IMR-90 (cell line): Measurements from ENCODE around the gene PTPN4. TPM values are rescaled to one million over a fixed set of nuclear protein-coding genes. Genes with fewer than 3 reads are reported as not detected.

Source experiments
- ATAC-seq: fragments of 200-7000 bp; cut with Tn5 transposase; 2 replicates; pipeline ENCODE4 v1.9.1; 2020; ENCODE audit warnings: low read depth, mild to moderate bottlenecking, moderate library complexity
- BruUV-seq: library from RNA; stranded (reverse); fragments of 400-500 nt; replicated peaks from 2 replicates; lab custom pipeline; 2021; lab: Mats Ljungman, UMichigan
- CTCF ChIA-PET: fragments of 300-600 bp; formaldehyde crosslinking; extraction: SDS; loops from one replicate; lab custom pipeline; 2021; ENCODE audit warnings: antibody characterized with exemption; lab: Yijun Ruan, JAX
- POLR2A ChIA-PET: fragments of 300-600 bp; sonication (Branson Sonifier 250); formaldehyde crosslinking; loops from one replicate; lab custom pipeline; 2022; ENCODE audit warnings: antibody characterized with exemption; ENCODE audit not compliant: unreplicated experiment; lab: Charles Lee
- DNase-seq: peaks from one replicate; pipeline ENCODE4 v3.0.0; 2013
- H2AFZ ChIP-seq: replicated peaks from 2 replicates; pipeline ENCODE3; 2013; ENCODE audit warnings: low read length, mild to moderate bottlenecking; ENCODE audit not compliant: poor library complexity
- H2AK5ac ChIP-seq: 2 replicates; pipeline ENCODE4 v1.6.1; 2013; ENCODE audit warnings: low read depth, low read length, inconsistent platforms
- H2AK9ac ChIP-seq: replicated peaks from 2 replicates; pipeline ENCODE3; 2013; ENCODE audit warnings: mild to moderate bottlenecking, low read depth, low read length, moderate library complexity; ENCODE audit not compliant: poor library complexity
- H2BK120ac ChIP-seq: 2 replicates; pipeline ENCODE4 v1.6.1; 2013; ENCODE audit warnings: low read depth, low read length, inconsistent platforms
- H2BK15ac ChIP-seq: 3 replicates; pipeline ENCODE4 v1.6.1; 2013; ENCODE audit warnings: low read depth, low read length, inconsistent platforms
- H2BK20ac ChIP-seq: 2 replicates; pipeline ENCODE4 v1.6.1; 2013; ENCODE audit warnings: low read depth, mild to moderate bottlenecking, inconsistent platforms, low read length, moderate library complexity
- H2BK5ac ChIP-seq: 2 replicates; pipeline ENCODE4 v1.6.1; 2013; ENCODE audit warnings: mild to moderate bottlenecking, low read depth, low read length, inconsistent platforms; ENCODE audit not compliant: poor library complexity, severe bottlenecking
- H3K14ac ChIP-seq: replicated peaks from 2 replicates; pipeline ENCODE4 v1.6.1; 2013; ENCODE audit warnings: low read depth, low read length, inconsistent platforms
- H3K18ac ChIP-seq: 2 replicates; pipeline ENCODE4 v1.6.1; 2013; ENCODE audit warnings: low read depth, low read length, control low read depth
- H3K23ac ChIP-seq: 2 replicates; pipeline ENCODE4 v1.6.1; 2013; ENCODE audit warnings: low read depth, low read length, inconsistent platforms
- H3K27ac ChIP-seq: 2 replicates; pipeline ENCODE4 v1.5.1; 2013; ENCODE audit warnings: mild to moderate bottlenecking, control low read depth, low read length; ENCODE audit not compliant: insufficient read depth
- H3K27me3 ChIP-seq: 2 replicates; pipeline ENCODE4 v1.6.1; 2013; ENCODE audit warnings: low read length; ENCODE audit not compliant: control insufficient read depth, insufficient read depth
- H3K36me3 ChIP-seq: 2 replicates; pipeline ENCODE4 v1.6.1; 2013; ENCODE audit warnings: low read length, mixed read lengths; ENCODE audit not compliant: control insufficient read depth, insufficient read depth
- H3K4ac ChIP-seq: 2 replicates; pipeline ENCODE4 v1.6.1; 2013; ENCODE audit warnings: low read depth, low read length, inconsistent platforms
- H3K4me1 ChIP-seq: 2 replicates; pipeline ENCODE4 v1.6.1; 2013; ENCODE audit warnings: low read length, mixed read lengths; ENCODE audit not compliant: control insufficient read depth, insufficient read depth
- H3K4me2 ChIP-seq: 2 replicates; pipeline ENCODE4 v1.6.1; 2013; ENCODE audit warnings: low read depth, mild to moderate bottlenecking, control low read depth, low read length, moderate library complexity
- H3K4me3 ChIP-seq: 2 replicates; pipeline ENCODE4 v1.5.1; 2013; ENCODE audit warnings: low read depth, mild to moderate bottlenecking, control low read depth, low read length, moderate library complexity; ENCODE audit not compliant: insufficient read depth
- H3K56ac ChIP-seq: 2 replicates; pipeline ENCODE4 v1.6.1; 2013; ENCODE audit warnings: low read length, inconsistent platforms; ENCODE audit not compliant: insufficient read depth; ENCODE audit errors: extremely low read depth
- H3K79me1 ChIP-seq, 2 experiments: 2 replicates each; pipeline ENCODE4 v1.6.1; 2013; ENCODE audit warnings: low read length in 2 of 2, inconsistent platforms in 1 of 2, low read depth in 1 of 2
- H3K9ac ChIP-seq: 2 replicates; pipeline ENCODE4 v1.6.1; 2013; ENCODE audit warnings: low read depth, low read length, control low read depth
- H3K9me1 ChIP-seq: 2 replicates; pipeline ENCODE4 v1.6.1; 2013; ENCODE audit warnings: low read length, inconsistent platforms; ENCODE audit not compliant: insufficient read depth
- H3K9me3 ChIP-seq: 2 replicates; pipeline ENCODE4 v1.6.1; 2013; ENCODE audit warnings: low read length; ENCODE audit not compliant: control insufficient read depth, insufficient read depth
- H4K20me1 ChIP-seq: 2 replicates; pipeline ENCODE4 v1.6.1; 2013; ENCODE audit warnings: low read length, inconsistent platforms; ENCODE audit not compliant: insufficient read depth
- H4K5ac ChIP-seq: 2 replicates; pipeline ENCODE4 v1.6.1; 2013; ENCODE audit warnings: mild to moderate bottlenecking, low read depth, low read length, control low read depth
- H4K8ac ChIP-seq, 2 experiments: 2 replicates each; pipeline ENCODE4 v1.6.1; 2013; ENCODE audit warnings: low read depth in 2 of 2, low read length in 2 of 2, control low read depth in 1 of 2, inconsistent platforms in 1 of 2
- H4K91ac ChIP-seq: 2 replicates; pipeline ENCODE4 v1.6.1; 2013; ENCODE audit warnings: low read depth, low read length, inconsistent platforms; ENCODE audit not compliant: insufficient read depth
- BHLHE40 ChIP-seq: fragments of 150-350 bp; IDR thresholded peaks from 2 replicates; pipeline ENCODE4 v1.6.1; 2016; ENCODE audit warnings: mild to moderate bottlenecking, low read depth, low read length
- CEBPB ChIP-seq: IDR thresholded peaks from 2 replicates; pipeline ENCODE4 v1.6.1; 2012; ENCODE audit warnings: low read depth, low read length, improper control_type of control experiment
- CHD1 ChIP-seq: IDR thresholded peaks from 2 replicates; pipeline ENCODE4 v1.6.1; 2012; ENCODE audit warnings: low read depth, low read length, improper control_type of control experiment
- CTCF ChIP-seq: conservative IDR thresholded peaks from 2 replicates; pipeline ENCODE4 v1.5.1; 2012; ENCODE audit warnings: mild to moderate bottlenecking, low read depth, low read length, improper control_type of control experiment
- FOS ChIP-seq: fragments of 150-350 bp; IDR thresholded peaks from 2 replicates; pipeline ENCODE4 v1.6.1; 2016; ENCODE audit warnings: low read depth, low read length
- MAFK ChIP-seq: IDR thresholded peaks from 2 replicates; pipeline ENCODE4 v1.6.1; 2012; ENCODE audit warnings: low read depth, low read length, improper control_type of control experiment
- MAZ ChIP-seq: IDR thresholded peaks from 2 replicates; pipeline ENCODE4 v1.6.1; 2012; ENCODE audit warnings: low read depth, mild to moderate bottlenecking, low read length, improper control_type of control experiment, moderate library complexity, borderline replicate concordance
- MXI1 ChIP-seq: IDR thresholded peaks from 2 replicates; pipeline ENCODE4 v1.6.1; 2012; ENCODE audit warnings: low read depth, mild to moderate bottlenecking, low read length, moderate library complexity, borderline replicate concordance
- NFE2L2 ChIP-seq: fragments of 150-350 bp; IDR thresholded peaks from 2 replicates; pipeline ENCODE4 v1.6.1; 2016; ENCODE audit warnings: low read depth, mild to moderate bottlenecking, low read length
- POLR2A ChIP-seq: IDR thresholded peaks from 2 replicates; pipeline ENCODE4 v1.6.1; 2012; ENCODE audit warnings: mild to moderate bottlenecking, low read depth, low read length
- RAD21 ChIP-seq: IDR thresholded peaks from 2 replicates; pipeline ENCODE4 v1.6.1; 2012; ENCODE audit warnings: low read length, improper control_type of control experiment
- RCOR1 ChIP-seq: IDR thresholded peaks from 2 replicates; pipeline ENCODE4 v1.6.1; 2012; ENCODE audit warnings: mild to moderate bottlenecking, low read length, improper control_type of control experiment; ENCODE audit not compliant: insufficient replicate concordance
- RFX5 ChIP-seq: IDR thresholded peaks from 2 replicates; pipeline ENCODE4 v1.8.0; 2012; ENCODE audit warnings: low read depth, mild to moderate bottlenecking, low read length, moderate library complexity
- SMC3 ChIP-seq: fragments of 150-350 bp; IDR thresholded peaks from 2 replicates; pipeline ENCODE4 v1.6.1; 2016; ENCODE audit warnings: low read depth, mild to moderate bottlenecking, antibody characterized with exemption, low read length, moderate library complexity
- USF2 ChIP-seq: fragments of 150-350 bp; IDR thresholded peaks from 2 replicates; pipeline ENCODE4 v1.6.1; 2017; ENCODE audit warnings: mild to moderate bottlenecking, antibody characterized with exemption, low read length, low read depth
- WGBS, 2 experiments: methylation state at CpG; one replicate each; pipeline versions ENCODE4 v1.1.5 to v1.1.7; 2013; ENCODE audit warnings: missing lambda C conversion rate in 2 of 2; ENCODE audit not compliant: insufficient read length in 1 of 2; ENCODE audit errors: extremely low coverage in 2 of 2; 5-methylcytosine and 5-hydroxymethylcytosine counted together
- dilution Hi-C: fragments of 300-500 bp; cut with HindIII; formaldehyde crosslinking; loops from one replicate; pipeline ENCODE4 v1.14.3; 2018; ENCODE audit warnings: low sequenced_read_pairs; ENCODE audit not compliant: unreplicated experiment
- in situ Hi-C: fragments of 300-500 bp; cut with MboI; formaldehyde crosslinking; loops from 3 replicates; pipeline ENCODE4 v1.14.3; 2019; ENCODE audit warnings: low sequenced_read_pairs, inconsistent platforms, mixed read lengths
- intact Hi-C: fragments of 100-400 bp; cut with micrococcal nuclease; formaldehyde crosslinking; loops from 2 replicates; pipeline ENCODE4 v1.10.0; 2022
- polyA plus RNA-seq, 3 experiments: library from polyadenylated mRNA; depleted of rRNA; stranded (reverse); fragments of >200 nt; gene quantifications; 2 replicates each; pipeline ENCODE4 v1.2.3, GENCODE V29; 2012; ENCODE audit warnings: low replicate concordance in 1 of 3
- total RNA-seq: library from RNA; depleted of rRNA; stranded (reverse); fragments of >200 nt; gene quantifications from 2 replicates; pipeline ENCODE4 v1.2.3, GENCODE V29; 2012

Gene PTPN4
- total and polyA plus RNA-seq, 2 of the 4 experiments (the other 2 are of a cell fraction) = 2.9 to 19.2 TPM

GRCh38 chr2:120013597-120014223, 254.0 kb downstream of the PTPN4 start:
- intact Hi-C loops (loop anchor here (1.0 to 5.0 kb wide), 4 partner anchors 54 to 253 kb away; no protein-coding TSS in a partner anchor), in situ Hi-C loops (no loop called here), dilution Hi-C loops (no loop called here)
- H3K14ac ChIP-seq = peak overlapping the region; percentile 24; the same call in 1 of the 2 replicates
- peak overlapping the region; percentile 97 for H2AFZ ChIP-seq
- CTCF ChIA-PET = no interaction called here
- H3K4me1 ChIP-seq = peaks cover 4% of the 10 kb centered on the region; the same call in 1 of the 2 replicates
- peak overlapping the region; percentile 93 for H3K4me3 ChIP-seq
- H2AK5ac ChIP-seq = no peak overlapping the region
- ATAC-seq = no peak
- H3K9me1 ChIP-seq = no peaks in the 10 kb centered on the region
- 0% methylated on average over 2 of the region's 17 CpGs; no CpG with 5 or more reads in 1 of the 2 experiments for WGBS, 2 experiments
- 0 out of 2 replicates have a peak overlapping the region, but pooled peaks have one; percentile 8 for H3K56ac ChIP-seq
- POLR2A ChIA-PET = no interaction called here
- H2BK15ac ChIP-seq = no peak overlapping the region
- no peak overlapping the region for H2AK9ac ChIP-seq
- no peak overlapping the region for H4K91ac ChIP-seq
- BruUV-seq = TSS peak; percentile 63
- H3K27me3 ChIP-seq = no peaks in the 10 kb centered on the region
- no peak overlapping the region for H2BK5ac ChIP-seq
- H3K23ac ChIP-seq = peak overlapping the region; percentile 26; the same call in 1 of the 2 replicates
- H4K5ac ChIP-seq = no peak overlapping the region
- no peaks in the 10 kb centered on the region for H3K9me3 ChIP-seq
- H3K27ac ChIP-seq = no peak overlapping the region
- H3K36me3 ChIP-seq = no peaks in the 10 kb centered on the region
- H2BK120ac ChIP-seq = no peak overlapping the region
- no peak overlapping the region for H3K4ac ChIP-seq
- H3K9ac ChIP-seq = peak overlapping the region; percentile 68
- peak overlapping the region in 1 of 2 experiments; percentile 47; a peak in 2 of 4 replicates for H4K8ac ChIP-seq
- peaks cover 4% of the 10 kb centered on the region; the same call in 1 of the 2 replicates for H4K20me1 ChIP-seq
- H2BK20ac ChIP-seq = no peak overlapping the region
- peaks cover 5 to 26% of the 10 kb centered on the region in 2 experiments for H3K79me1 ChIP-seq
- H3K18ac ChIP-seq = no peak overlapping the region
- DNase-seq = no peak
- peak overlapping the region; percentile 92 for H3K4me2 ChIP-seq
- TF ChIP-seq SMC3 (no peak), RFX5 (no peak), FOS (no peak), RCOR1 (no peak), MAFK (no peak), MXI1 (no peak), NFE2L2 (no peak), CEBPB (no peak), CTCF (no peak), USF2 (no peak), POLR2A (no peak), CHD1 (no peak), BHLHE40 (no peak), MAZ (no peak), RAD21 (no peak)
